ENCODE results near the gene PLCB2.

DNA sequence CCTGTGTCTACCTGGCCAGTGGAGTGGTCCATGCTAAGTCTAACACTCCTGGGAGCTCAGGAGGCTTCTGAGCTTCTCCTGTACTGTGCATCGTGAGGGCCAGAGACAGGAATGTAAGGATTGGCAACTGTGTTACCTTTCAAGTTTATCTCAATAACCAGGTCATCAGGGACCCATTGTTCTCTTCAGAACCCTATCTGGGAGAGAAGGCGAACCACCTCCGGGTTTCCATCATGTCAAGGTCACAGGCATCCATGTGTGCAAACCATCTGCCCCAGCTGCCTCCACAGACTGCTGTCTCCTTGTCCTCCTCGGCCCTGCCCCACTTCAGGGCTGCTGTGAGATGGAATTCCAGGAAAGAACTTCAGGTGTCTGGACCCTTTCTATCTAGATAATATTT lies 30.8 kb downstream of the PLCB2 start:
- TF ChIP-seq, protein P1, sequence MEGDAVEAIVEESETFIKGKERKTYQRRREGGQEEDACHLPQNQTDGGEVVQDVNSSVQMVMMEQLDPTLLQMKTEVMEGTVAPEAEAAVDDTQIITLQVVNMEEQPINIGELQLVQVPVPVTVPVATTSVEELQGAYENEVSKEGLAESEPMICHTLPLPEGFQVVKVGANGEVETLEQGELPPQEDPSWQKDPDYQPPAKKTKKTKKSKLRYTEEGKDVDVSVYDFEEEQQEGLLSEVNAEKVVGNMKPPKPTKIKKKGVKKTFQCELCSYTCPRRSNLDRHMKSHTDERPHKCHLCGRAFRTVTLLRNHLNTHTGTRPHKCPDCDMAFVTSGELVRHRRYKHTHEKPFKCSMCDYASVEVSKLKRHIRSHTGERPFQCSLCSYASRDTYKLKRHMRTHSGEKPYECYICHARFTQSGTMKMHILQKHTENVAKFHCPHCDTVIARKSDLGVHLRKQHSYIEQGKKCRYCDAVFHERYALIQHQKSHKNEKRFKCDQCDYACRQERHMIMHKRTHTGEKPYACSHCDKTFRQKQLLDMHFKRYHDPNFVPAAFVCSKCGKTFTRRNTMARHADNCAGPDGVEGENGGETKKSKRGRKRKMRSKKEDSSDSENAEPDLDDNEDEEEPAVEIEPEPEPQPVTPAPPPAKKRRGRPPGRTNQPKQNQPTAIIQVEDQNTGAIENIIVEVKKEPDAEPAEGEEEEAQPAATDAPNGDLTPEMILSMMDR (tag by site-specific recombination; IDR thresholded peaks at IDR 0.05): no peak
- TF ChIP-seq SETDB1 (IDR thresholded peaks at IDR 0.05; ENCODE audit: insufficient read length, low read length) (no peak), ZFP37 (tag by site-specific recombination; IDR thresholded peaks at IDR 0.05) (no peak), ZNF114 (tag by site-specific recombination; IDR thresholded peaks at IDR 0.05) (no peak), ZNF768 (tag by site-specific recombination; IDR thresholded peaks at IDR 0.05) (no peak), ZNF416 (tag by site-specific recombination; IDR thresholded peaks at IDR 0.05) (no peak), ZNF510 (tag by site-specific recombination; IDR thresholded peaks at IDR 0.05; ENCODE audit: insufficient replicate concordance) (no peak)
- TF ChIP-seq, protein P2, sequence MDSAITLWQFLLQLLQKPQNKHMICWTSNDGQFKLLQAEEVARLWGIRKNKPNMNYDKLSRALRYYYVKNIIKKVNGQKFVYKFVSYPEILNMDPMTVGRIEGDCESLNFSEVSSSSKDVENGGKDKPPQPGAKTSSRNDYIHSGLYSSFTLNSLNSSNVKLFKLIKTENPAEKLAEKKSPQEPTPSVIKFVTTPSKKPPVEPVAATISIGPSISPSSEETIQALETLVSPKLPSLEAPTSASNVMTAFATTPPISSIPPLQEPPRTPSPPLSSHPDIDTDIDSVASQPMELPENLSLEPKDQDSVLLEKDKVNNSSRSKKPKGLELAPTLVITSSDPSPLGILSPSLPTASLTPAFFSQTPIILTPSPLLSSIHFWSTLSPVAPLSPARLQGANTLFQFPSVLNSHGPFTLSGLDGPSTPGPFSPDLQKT (IDR thresholded peaks at IDR 0.05; ENCODE audit: borderline replicate concordance, low read depth, low read length): no peak
